ENCODE data around the gene LONP2. TPM values are rescaled to one million over a fixed set of nuclear protein-coding genes. Genes with fewer than 3 reads are reported as not detected.

Gene LONP2
- total and polyA plus RNA-seq, 2 of the 13 experiments (the other 11 are each of a cell fraction or from before 2014, with no cell fraction given): 39.2 to 63.3 TPM

GRCh38 chr16:48350736-48351135 is 106.6 kb downstream of the LONP2 start (continued):
- TF ChIP-seq NR1H2 (CRISPR knock-in tag; IDR thresholded peaks at IDR 0.05; ENCODE audit: borderline replicate concordance, low read depth) (0 out of 2 replicates have a peak, but pooled peaks have one; percentile 26), ARNTL (CRISPR knock-in tag; IDR thresholded peaks at IDR 0.05) (no peak), ZNF501 (CRISPR knock-in tag; IDR thresholded peaks at IDR 0.05) (peak; percentile 27; the same call in 1 of the 2 replicates), SNAPC2 (CRISPR knock-in tag; IDR thresholded peaks at IDR 0.05) (0 out of 2 replicates have a peak, but pooled peaks have one; percentile 30), RBM22 (optimal IDR thresholded peaks at IDR 0.05; ENCODE audit: low read length) (peak; percentile 97)
- TF ChIP-seq, protein P1, sequence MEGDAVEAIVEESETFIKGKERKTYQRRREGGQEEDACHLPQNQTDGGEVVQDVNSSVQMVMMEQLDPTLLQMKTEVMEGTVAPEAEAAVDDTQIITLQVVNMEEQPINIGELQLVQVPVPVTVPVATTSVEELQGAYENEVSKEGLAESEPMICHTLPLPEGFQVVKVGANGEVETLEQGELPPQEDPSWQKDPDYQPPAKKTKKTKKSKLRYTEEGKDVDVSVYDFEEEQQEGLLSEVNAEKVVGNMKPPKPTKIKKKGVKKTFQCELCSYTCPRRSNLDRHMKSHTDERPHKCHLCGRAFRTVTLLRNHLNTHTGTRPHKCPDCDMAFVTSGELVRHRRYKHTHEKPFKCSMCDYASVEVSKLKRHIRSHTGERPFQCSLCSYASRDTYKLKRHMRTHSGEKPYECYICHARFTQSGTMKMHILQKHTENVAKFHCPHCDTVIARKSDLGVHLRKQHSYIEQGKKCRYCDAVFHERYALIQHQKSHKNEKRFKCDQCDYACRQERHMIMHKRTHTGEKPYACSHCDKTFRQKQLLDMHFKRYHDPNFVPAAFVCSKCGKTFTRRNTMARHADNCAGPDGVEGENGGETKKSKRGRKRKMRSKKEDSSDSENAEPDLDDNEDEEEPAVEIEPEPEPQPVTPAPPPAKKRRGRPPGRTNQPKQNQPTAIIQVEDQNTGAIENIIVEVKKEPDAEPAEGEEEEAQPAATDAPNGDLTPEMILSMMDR (CRISPR knock-in tag; IDR thresholded peaks at IDR 0.05): 0 out of 2 replicates have a peak, but pooled peaks have one; percentile 8

- POLR2A ChIA-PET: interaction anchor here (1.2 to 1.7 kb wide), 2 partner anchors 174 to 270 kb away, joined by 3 to 6 read pairs; no protein-coding TSS in a partner anchor
- intact Hi-C loops (cut with micrococcal nuclease; ENCODE audit: unreplicated experiment) (loop anchor here (1.0 to 2.0 kb wide), 4 partner anchors 82 to 270 kb away; no protein-coding TSS in a partner anchor), in situ Hi-C loops (cut with HindIII; ENCODE audit: extremely low pct_ligation_motif_present, low pct_unique_long_range_greater_than_20kb) (no loop called here)
- H3K27ac ChIP-seq (ENCODE audit: extremely low read length, insufficient read depth, low read length): no peak overlapping the region
- H3K4me2 ChIP-seq (ENCODE audit: low read depth, low read length): no peak overlapping the region
- H3K4me1 ChIP-seq (ENCODE audit: insufficient read depth, low read length): no peaks in the 10 kb centered on the region
- peaks cover 2% of the 10 kb centered on the region for H3K79me2 ChIP-seq (ENCODE audit: insufficient read depth, low read length)
- CTCF ChIA-PET (ENCODE audit: low intra/inter-chr PET ratio, low total read pairs): interaction anchor here (0.7 to 2.8 kb wide), 9 partner anchors 21 to 277 kb away, joined by 3 to 38 read pairs (median 5); no protein-coding TSS in a partner anchor
- no peak overlapping the region for H3K4me3 ChIP-seq (replicated peaks in 1 of 3; ENCODE audit: insufficient read depth in 1 of 3, low read depth in 2 of 3, low read length in 3 of 3)
- peak; percentile 95 for TF ChIP-seq RBM22 (optimal IDR thresholded peaks at IDR 0.05; ENCODE audit: low read length)
- 0 out of 2 replicates have a peak, but pooled peaks have one; percentile 18 for TF ChIP-seq POLR2AphosphoS5 (IDR thresholded peaks at IDR 0.05; ENCODE audit: low read depth, low read length)
- TF ChIP-seq CEBPB (IDR thresholded peaks at IDR 0.05; ENCODE audit: borderline replicate concordance, low read depth, low read length): peak; percentile 31; the same call in 1 of the 2 replicates
- TF ChIP-seq POLR2G (IDR thresholded peaks at IDR 0.05; ENCODE audit: low read depth, low read length): peak; percentile 35; the same call in 1 of the 2 replicates
- TF ChIP-seq ZSCAN31 (CRISPR knock-in tag; IDR thresholded peaks at IDR 0.05; ENCODE audit: low read depth): no peak
- H3K27me3 ChIP-seq (ENCODE audit: control insufficient read depth in 1 of 2, insufficient read depth in 2 of 2, low read length in 2 of 2): no peaks in the 10 kb centered on the region
- BruUV-seq (replicated peaks): TSS peak; percentile 33
- ATAC-seq (peak; percentile 17; the same call in 2 of the 3 replicates), FAIRE-seq (no peak), DNase-seq (ENCODE audit: low spot score) (no peak)
- H3K36me3 ChIP-seq (replicated peaks in 1 of 2; ENCODE audit: control insufficient read depth in 1 of 2, insufficient read depth in 2 of 2, low read length in 2 of 2): peaks cover 10 to 53% of the 10 kb centered on the region in 2 experiments
- no peak overlapping the region for H2AFZ ChIP-seq (ENCODE audit: low read length)
- no peak overlapping the region for H3K9ac ChIP-seq (ENCODE audit: insufficient read depth, low read depth, low read length)
- no peaks in the 10 kb centered on the region for H3K9me3 ChIP-seq (ENCODE audit: low read length)
- no peaks in the 10 kb centered on the region for H4K20me1 ChIP-seq (ENCODE audit: insufficient read depth, low read length)
- 88% methylated on average over 7 of the region's 7 CpGs for WGBS (ENCODE audit: low lambda C conversion rate)
Observed at GRCh38 chr16:48352648-48353390, 108.7 kb downstream of the LONP2 start.
